Measurements from ENCODE around the gene SLC9A6.

SLC9A6 gene

GRCh38 chrX:135973548-135974278, 11.5 kb upstream of the SLC9A6 start, which contains the start of gene MMGT1 (continued):
- TF ChIP-seq, protein P1, sequence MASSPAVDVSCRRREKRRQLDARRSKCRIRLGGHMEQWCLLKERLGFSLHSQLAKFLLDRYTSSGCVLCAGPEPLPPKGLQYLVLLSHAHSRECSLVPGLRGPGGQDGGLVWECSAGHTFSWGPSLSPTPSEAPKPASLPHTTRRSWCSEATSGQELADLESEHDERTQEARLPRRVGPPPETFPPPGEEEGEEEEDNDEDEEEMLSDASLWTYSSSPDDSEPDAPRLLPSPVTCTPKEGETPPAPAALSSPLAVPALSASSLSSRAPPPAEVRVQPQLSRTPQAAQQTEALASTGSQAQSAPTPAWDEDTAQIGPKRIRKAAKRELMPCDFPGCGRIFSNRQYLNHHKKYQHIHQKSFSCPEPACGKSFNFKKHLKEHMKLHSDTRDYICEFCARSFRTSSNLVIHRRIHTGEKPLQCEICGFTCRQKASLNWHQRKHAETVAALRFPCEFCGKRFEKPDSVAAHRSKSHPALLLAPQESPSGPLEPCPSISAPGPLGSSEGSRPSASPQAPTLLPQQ (tag by site-specific recombination; IDR thresholded peaks at IDR 0.05): peak; percentile 67
- TF ChIP-seq ZNF274 (IDR thresholded peaks at IDR 0.05; ENCODE audit: low read length): no peak
- TF ChIP-seq ZNF274 (tag by site-specific recombination; IDR thresholded peaks at IDR 0.05; ENCODE audit: borderline replicate concordance): no peak
- TF ChIP-seq ZNF175 (tag by site-specific recombination; IDR thresholded peaks at IDR 0.05): no peak
- TF ChIP-seq KLF1 (tag by site-specific recombination; IDR thresholded peaks at IDR 0.05): peak; percentile 74
- TF ChIP-seq ZNF670 (tag by site-specific recombination; IDR thresholded peaks at IDR 0.05; ENCODE audit: low read depth): no peak
- peak; percentile 100 for TF ChIP-seq ATF2 (tag by site-specific recombination; IDR thresholded peaks at IDR 0.05; ENCODE audit: low read depth)
- TF ChIP-seq ZNF600 (tag by site-specific recombination; IDR thresholded peaks at IDR 0.05): peak; percentile 59; the same call in 1 of the 2 replicates
- TF ChIP-seq ZNF777 (tag by site-specific recombination; IDR thresholded peaks at IDR 0.05; ENCODE audit: borderline replicate concordance): no peak
- no peak for TF ChIP-seq OSR2 (tag by site-specific recombination; IDR thresholded peaks at IDR 0.05)
- no peak for TF ChIP-seq ZNF146 (tag by site-specific recombination; IDR thresholded peaks at IDR 0.05)
- TF ChIP-seq PRDM2 (tag by site-specific recombination; IDR thresholded peaks at IDR 0.05; ENCODE audit: borderline replicate concordance): no peak
- no peak for TF ChIP-seq BCL11A (tag by site-specific recombination; IDR thresholded peaks at IDR 0.05; ENCODE audit: low read depth)
- TF ChIP-seq ZNF366 (tag by site-specific recombination; conservative IDR thresholded peaks at IDR 0.05): peak; percentile 77
- TF ChIP-seq ZNF560 (tag by site-specific recombination; IDR thresholded peaks at IDR 0.05; ENCODE audit: borderline replicate concordance): no peak
- TF ChIP-seq GFI1B (tag by site-specific recombination; IDR thresholded peaks at IDR 0.05): no peak
- peak; percentile 84; the same call in 1 of the 2 replicates for TF ChIP-seq KLF8 (tag by site-specific recombination; IDR thresholded peaks at IDR 0.05)
- TF ChIP-seq, protein P2, sequence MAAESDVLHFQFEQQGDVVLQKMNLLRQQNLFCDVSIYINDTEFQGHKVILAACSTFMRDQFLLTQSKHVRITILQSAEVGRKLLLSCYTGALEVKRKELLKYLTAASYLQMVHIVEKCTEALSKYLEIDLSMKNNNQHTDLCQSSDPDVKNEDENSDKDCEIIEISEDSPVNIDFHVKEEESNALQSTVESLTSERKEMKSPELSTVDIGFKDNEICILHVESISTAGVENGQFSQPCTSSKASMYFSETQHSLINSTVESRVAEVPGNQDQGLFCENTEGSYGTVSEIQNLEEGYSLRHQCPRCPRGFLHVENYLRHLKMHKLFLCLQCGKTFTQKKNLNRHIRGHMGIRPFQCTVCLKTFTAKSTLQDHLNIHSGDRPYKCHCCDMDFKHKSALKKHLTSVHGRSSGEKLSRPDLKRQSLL (tag by site-specific recombination; IDR thresholded peaks at IDR 0.05): no peak
- no peak for TF ChIP-seq GLI4 (tag by site-specific recombination; IDR thresholded peaks at IDR 0.05)
- TF ChIP-seq, protein P3, sequence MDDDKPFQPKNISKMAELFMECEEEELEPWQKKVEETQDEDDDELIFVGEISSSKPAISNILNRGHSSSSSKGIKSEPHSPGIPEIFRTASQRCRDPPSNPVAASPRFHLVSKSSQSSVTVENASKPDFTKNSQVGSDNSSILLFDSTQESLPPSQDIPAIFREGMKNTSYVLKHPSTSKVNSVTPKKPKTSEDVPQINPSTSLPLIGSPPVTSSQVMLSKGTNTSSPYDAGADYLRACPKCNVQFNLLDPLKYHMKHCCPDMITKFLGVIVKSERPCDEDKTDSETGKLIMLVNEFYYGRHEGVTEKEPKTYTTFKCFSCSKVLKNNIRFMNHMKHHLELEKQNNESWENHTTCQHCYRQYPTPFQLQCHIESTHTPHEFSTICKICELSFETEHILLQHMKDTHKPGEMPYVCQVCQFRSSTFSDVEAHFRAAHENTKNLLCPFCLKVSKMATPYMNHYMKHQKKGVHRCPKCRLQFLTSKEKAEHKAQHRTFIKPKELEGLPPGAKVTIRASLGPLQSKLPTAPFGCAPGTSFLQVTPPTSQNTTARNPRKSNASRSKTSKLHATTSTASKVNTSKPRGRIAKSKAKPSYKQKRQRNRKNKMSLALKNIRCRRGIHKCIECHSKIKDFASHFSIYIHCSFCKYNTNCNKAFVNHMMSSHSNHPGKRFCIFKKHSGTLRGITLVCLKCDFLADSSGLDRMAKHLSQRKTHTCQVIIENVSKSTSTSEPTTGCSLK (tag by site-specific recombination; IDR thresholded peaks at IDR 0.05): no peak
- no peak for TF ChIP-seq ZNF837 (tag by site-specific recombination; IDR thresholded peaks at IDR 0.05)
- peak; percentile 92 for TF ChIP-seq ZBTB21 (tag by site-specific recombination; IDR thresholded peaks at IDR 0.05)
- TF ChIP-seq PATZ1 (tag by site-specific recombination; IDR thresholded peaks at IDR 0.05): peak; percentile 81
- TF ChIP-seq HOXA7 (CRISPR knock-in tag; IDR thresholded peaks at IDR 0.05; ENCODE audit: borderline replicate concordance): no peak
- TF ChIP-seq ZNF114 (tag by site-specific recombination; IDR thresholded peaks at IDR 0.05): no peak
- TF ChIP-seq ZNF785 (tag by site-specific recombination; IDR thresholded peaks at IDR 0.05): no peak
